ENCODE data around the gene ZNF35. TPM values are rescaled to one million over a fixed set of nuclear protein-coding genes. Genes with fewer than 3 reads are reported as not detected.
"Not testable (repeated sequence)": the region's sequence is repeated elsewhere in the genome, so short reads cannot be mapped to it uniquely, and the experiment has no call there.

Gene ZNF35
- 0.49 and 0.84 TPM in 2 replicates for total RNA-seq (2014; rRNA removed; shearing (Covaris generic))

- DNase-seq (ENCODE audit: low read depth), result no peak
Observed at GRCh38 chr3:44648564-44649229, at the start of gene ZNF35. Gene ZNF35 (plus strand): TSS chr3:44648732. CDS start chr3:44651068, 2,336 bp downstream.

- DNase-seq (ENCODE audit: low read depth), result no peak
Observed at GRCh38 chr3:44601749-44602148, 46.8 kb upstream of the ZNF35 start.

DNA sequence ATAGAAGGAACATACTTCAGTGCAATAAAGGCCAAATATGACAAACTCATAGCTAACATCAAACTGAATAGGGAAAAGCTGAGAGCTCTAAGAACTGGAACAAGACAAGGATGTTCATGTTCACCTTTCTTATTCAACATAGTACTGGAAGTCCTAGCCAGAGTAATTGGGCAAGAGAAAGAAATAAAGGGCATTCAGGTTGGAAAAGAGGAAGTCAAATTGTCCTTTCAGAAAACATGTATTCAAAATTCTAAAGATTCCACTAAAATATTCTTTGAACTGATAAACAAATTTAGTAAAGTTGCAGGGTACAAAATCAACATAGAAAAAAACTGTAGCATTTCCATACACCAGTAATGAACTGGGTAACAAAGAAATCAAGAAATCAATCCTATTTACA is 35.9 kb upstream of the ZNF35 start:
- DNase-seq (ENCODE audit: low read depth), result no peak

DNA sequence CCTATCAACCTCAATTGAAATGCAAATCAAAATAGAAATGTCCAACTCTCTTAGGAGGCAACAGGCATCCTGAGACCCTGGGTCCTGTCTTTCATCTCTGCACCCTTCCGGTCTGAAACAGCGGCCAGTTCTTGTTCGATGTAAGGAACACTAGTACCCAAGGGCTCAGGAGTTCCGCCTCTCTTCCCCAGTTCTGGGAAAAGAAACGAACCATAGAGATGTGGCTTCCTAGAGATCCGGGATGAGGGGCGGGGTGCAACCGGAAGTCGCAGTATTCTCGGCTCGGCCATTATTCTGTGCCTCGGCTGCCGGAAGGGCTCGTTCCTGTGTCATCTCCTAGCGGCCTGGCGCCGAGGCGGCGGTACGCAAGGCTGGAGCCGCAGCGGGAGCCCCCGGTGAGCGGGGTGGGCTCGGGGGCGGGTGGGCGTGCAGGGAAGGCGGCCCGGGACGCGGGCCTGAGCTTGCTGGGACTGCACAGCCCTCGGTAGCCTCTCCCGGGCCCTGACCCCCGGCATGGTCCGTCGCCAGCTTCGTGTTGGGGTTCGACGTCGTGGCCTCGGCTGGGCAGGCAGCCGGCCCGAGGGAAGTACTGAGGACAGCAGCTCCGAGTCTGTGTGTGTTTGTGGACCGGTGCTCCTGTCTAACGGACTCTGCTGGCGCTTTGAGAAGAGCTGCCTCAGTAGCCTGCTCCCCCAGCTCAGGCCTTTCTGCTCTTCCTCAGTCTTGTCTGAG is 23.6 kb upstream of the ZNF35 start, which contains the start of gene ZNF197:
Gene ZNF197 (plus strand): TSS at position 288 of the 732 bp plus-strand sequence. CDS start 4,119 bp downstream, outside the sequence.
- peak; percentile 95 for DNase-seq (ENCODE audit: low read depth)

GRCh38 chr3:44628716-44629115 is 19.8 kb upstream of the ZNF35 start:
- DNase-seq (ENCODE audit: low read depth), result no peak

GRCh38 chr3:44632193-44632592 is 16.3 kb upstream of the ZNF35 start:
- DNase-seq (ENCODE audit: low read depth), result no peak

DNA sequence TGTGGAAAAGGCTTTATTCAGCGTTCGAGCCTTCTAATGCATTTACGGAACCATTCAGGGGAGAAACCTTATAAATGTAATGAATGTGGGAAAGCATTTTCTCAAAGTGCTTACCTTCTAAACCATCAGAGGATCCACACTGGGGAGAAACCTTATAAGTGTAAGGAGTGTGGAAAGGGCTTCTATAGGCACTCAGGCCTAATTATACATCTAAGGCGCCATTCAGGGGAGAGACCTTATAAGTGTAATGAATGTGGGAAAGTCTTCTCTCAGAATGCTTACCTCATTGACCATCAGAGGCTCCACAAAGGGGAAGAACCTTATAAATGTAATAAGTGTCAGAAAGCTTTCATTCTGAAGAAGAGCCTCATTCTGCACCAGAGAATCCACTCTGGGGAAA is 6.2 kb upstream of the ZNF35 start:
- DNase-seq (ENCODE audit: low read depth), result no peak

DNA sequence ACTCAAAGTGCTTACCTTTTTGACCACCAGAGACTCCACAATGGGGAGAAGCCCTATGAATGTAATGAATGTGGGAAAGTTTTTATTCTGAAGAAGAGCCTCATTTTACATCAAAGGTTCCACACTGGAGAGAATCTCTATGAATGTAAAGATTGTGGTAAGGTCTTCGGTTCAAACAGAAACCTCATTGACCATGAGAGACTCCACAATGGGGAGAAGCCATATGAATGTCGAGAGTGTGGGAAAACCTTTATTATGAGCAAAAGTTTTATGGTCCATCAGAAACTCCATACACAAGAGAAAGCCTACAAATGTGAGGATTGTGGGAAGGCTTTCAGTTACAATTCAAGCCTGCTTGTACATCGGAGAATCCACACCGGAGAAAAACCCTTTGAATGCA is 5.5 kb upstream of the ZNF35 start:
- DNase-seq (ENCODE audit: low read depth), result no peak

DNA sequence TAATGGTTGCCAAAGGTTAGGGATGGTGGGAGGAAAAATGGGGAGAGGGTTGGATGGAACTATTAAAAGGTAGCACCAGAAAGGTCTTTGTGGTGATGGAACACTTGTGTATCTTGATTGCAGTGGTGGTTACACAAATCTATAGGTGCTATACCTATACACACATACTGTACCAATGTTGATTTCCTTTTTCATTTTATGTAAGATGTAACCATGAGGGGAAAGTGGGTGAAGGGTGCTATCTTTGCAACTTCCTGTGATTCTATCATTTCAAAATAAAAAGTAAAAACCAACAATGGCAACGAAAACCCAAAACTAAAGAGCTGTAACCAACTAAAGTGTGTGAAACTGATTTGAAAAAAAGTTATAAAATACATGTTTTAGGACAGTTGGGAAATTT is 761 bp upstream of the ZNF35 start:
- no peak for DNase-seq (ENCODE audit: low read depth)

DNA sequence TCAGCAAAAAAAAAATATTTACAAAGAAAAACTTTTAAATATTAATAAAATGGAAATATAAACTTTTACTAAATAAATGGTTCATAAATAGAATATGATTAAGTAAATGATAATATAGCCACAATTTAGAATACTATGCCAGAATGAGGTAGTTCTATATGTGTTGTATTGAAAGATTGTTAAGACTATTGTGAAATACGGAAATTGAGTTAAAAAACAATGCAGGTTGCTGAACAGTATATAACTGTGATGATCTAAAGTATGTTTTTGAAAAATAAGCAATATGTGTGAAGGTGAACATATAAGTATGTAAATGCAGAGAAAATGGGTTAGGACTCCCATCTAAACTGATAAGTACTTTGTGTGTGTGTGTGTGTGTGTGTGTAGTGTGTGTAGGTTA is 1.2 kb downstream of the ZNF35 start:
- no peak for DNase-seq (ENCODE audit: low read depth)

DNA sequence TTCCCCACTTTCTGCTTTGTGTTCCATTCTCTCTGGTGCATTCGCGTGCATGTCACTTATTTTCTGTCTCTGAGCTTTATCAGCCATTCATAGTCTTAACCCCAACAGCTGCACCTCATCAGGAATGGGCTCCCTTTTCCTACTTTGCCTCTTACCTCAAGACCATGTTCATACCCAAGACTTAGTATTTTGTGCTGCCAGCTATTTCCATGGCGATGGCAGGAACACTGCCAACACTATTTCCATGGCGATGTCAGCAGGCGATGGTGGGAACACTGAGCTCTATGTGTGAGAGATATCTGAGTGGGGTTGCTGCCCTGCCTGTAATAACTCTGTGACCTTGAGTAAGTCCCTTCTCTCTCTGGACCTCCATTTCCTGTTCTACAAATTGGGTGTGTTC is 5.5 kb downstream of the ZNF35 start:
- DNase-seq (ENCODE audit: low read depth), result no peak

DNA sequence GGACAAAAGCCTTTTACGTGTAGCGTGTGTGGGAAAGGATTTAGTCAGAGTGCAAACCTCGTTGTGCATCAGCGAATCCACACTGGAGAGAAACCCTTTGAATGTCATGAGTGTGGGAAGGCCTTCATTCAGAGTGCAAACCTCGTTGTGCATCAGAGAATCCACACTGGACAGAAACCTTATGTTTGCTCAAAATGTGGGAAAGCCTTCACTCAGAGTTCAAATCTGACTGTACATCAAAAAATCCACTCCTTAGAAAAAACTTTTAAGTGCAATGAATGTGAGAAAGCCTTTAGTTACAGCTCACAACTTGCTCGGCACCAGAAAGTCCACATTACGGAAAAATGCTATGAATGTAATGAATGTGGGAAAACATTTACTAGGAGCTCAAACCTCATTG is 10.5 kb downstream of the ZNF35 start:
- DNase-seq (ENCODE audit: low read depth), result no peak

DNA sequence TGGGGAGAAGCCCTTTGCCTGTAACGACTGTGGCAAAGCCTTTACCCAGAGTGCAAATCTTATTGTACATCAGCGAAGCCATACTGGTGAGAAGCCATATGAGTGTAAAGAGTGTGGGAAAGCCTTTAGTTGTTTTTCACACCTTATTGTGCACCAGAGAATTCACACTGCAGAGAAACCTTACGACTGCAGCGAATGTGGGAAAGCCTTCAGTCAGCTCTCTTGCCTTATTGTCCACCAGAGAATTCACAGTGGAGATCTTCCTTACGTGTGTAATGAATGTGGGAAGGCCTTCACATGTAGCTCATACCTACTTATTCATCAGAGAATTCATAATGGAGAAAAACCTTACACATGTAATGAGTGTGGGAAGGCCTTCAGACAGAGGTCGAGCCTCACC is 10.9 kb downstream of the ZNF35 start:
- DNase-seq (ENCODE audit: low read depth), result no peak

DNA sequence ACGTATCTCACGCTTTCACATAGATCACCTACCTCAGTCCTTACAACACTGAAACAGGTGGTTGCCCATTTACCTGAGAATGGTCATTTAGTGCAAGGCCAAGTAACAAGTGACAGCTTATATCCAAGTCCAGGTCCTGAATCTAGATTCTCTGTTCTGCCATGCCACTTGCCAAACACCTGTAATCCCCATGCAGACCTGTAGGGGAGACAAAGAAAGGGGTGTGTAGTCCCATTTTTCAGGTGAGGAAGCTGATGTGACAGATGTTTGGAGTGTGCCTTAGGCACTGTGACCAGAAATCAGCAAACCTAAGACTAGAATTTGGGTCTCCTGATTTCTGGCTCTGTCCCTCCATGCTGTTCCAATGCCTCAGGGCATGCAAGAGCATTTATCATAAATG is 12.7 kb downstream of the ZNF35 start:
- DNase-seq (ENCODE audit: low read depth), result no peak

GRCh38 chr3:44665173-44665572 is 16.6 kb downstream of the ZNF35 start:
- DNase-seq (ENCODE audit: low read depth), result no peak

- no peak for DNase-seq (ENCODE audit: low read depth)
Observed at GRCh38 chr3:44666346-44666745, 17.8 kb downstream of the ZNF35 start.

- DNase-seq (ENCODE audit: low read depth), result no peak
Observed at GRCh38 chr3:44669760-44670159, 21.2 kb downstream of the ZNF35 start.

GRCh38 chr3:44673466-44673865 is 24.9 kb downstream of the ZNF35 start:
- not testable (repeated sequence) for DNase-seq (ENCODE audit: low read depth)

DNA sequence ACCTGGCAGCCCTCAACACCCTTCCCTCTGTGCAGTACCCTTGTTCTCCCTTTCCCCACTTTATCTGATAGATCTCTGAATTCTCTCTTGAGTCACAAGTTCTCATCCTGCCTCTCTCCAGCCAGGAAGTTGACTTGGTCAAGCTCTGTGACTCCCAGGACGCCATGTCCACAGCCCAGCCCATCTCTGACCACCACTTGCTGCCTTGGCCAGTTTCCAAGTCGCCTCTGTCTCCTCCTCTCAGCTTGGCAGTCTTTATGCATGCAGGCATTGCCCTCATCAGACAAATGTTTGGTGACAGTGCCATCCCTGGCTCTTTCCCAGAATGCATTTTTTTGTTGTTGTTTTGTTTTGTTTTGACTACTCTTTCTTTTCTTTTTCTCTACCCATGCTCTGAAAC is 25.7 kb downstream of the ZNF35 start:
- no peak for DNase-seq (ENCODE audit: low read depth)

DNA sequence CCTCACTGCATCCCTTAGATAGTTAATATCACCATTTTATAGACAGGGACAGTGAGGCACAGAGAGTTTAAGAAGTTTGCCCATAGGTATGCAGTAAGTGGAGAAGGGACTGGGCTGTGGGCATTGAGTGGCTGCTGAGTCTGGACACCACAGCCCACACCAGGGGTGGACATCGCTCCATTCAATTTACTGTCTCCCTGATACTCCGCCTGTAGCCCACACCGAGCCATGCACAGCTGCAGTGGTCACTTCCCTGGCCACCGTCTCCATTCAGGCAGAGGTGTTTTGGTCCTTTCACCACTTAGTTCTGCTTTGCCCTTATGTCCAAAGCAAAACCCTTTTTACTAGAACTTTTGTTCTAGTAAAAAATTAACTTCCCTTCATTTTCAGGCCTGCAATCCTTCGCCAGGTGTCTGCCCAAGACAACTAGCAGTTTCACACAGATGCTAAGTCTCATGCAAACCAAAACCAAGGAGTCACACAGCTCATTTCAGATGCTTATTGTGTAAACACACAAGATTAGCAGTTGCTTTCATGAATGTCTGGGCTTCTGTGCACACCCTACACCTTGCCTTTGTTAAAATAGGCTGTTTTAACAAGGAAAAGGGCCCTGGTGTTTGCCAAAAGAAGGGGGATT is 30.1 kb downstream of the ZNF35 start:
- no peak for DNase-seq (ENCODE audit: low read depth)

DNA sequence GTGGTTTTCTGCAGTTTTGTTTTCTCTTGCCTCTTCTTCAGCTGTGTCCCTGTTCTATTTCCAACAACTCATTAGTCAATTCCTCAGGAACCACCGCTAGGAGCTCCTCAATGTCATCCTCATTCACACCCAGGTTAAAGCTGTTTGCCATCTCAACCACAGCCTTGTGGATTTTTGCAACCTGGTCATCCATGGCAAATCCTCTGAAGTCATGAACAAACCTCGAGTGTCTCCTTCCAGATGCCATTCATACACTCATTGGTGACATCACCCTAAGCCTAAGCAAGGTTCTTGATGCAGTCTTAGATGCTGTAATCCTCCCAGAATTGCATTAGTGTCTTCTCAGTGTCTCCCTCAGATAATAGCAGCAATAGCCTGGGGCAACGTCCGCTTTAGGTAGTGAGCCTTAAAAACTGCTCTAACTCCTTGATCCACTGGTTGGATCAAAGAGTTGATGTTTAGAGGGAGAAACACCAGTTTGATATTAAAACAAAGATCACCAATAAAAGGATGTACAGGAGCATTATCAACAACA is 32.5 kb downstream of the ZNF35 start:
- DNase-seq (ENCODE audit: low read depth), result no peak

DNA sequence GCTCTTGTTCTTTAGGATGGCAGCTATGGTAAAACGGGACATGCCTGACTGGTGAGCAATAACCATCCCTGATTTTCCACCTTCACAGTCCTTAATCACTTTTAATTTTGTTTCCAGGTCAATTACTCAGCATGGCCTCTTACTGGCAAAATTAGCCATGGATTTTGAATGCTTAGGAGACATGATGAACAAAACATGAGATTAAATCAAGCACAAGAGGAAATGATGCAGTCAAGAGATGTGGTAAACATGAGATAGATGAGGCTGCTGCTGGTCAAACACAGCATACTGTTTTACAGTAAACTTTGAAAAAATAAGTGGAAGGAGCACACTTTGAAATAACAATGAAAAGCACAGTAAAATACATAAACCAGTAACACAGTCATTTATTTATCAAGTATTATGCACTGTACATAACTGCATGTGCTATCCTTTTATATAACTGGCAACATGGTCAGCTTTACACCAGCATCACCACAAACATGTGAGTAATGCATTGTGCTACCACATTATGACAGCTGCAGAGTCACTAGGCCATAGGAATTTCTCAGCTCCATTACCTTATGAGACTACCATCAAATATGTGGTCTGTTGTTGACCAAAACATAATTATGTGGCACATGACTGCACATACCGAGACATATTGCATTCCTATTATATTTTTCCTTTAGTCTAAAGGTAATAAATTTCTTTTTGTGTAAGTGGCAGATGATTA is 33.8 kb downstream of the ZNF35 start:
- DNase-seq (ENCODE audit: low read depth), result peak; percentile 49

Measured in RPMI7951 (cell line).